GM18870 (cell line): ENCODE results near the gene PACSIN2.
"Not testable (repeated sequence)": the region's sequence is repeated elsewhere in the genome, so short reads cannot be mapped to it uniquely, and the experiment has no call there.

Experiments used
- ATAC-seq: cut with Tn5 transposase; IDR thresholded peaks from one replicate; pipeline ENCODE4 v1.9.1; 2021; ENCODE audit warnings: moderate library complexity; ENCODE audit not compliant: unreplicated experiment

PACSIN2 gene

DNA sequence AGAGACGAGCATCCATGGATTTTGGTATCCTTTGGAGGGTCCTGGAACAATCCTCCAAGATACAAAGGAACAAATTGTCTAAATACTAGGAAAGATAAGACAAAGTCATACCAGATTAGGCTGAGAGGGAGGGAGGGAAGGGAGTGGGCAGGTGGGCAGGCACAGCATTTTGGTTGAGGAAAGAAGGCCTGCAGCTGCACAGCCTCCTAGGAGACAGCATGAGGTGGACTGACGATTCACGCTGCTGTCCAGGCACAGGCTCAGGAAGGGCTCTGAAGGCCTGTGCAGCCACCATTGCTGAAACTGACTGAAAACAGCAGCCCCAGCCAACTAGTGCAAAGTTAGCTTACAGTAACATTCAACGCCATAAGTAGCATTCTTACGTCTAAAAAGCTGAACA is 64.7 kb downstream of the PACSIN2 start:
- ATAC-seq = no peak

DNA sequence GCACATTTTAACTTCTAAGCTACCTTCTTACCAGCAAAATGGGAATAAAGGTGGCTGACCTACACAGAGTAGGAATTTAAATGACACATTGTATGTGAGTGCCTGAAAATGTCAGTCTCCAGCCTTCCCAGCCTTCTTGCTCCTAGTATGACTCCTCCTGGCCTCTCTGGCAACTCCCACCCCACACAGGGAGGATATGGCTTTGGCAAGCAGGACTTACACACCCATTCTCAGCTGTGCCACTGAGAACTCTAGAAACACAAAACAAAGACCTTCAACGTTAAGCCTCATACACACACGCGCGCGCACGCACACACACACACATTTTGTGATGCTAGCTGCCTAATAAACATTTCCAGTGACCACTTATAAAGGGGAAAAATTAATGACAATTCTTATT is 65.8 kb downstream of the PACSIN2 start:
- ATAC-seq = no peak

DNA sequence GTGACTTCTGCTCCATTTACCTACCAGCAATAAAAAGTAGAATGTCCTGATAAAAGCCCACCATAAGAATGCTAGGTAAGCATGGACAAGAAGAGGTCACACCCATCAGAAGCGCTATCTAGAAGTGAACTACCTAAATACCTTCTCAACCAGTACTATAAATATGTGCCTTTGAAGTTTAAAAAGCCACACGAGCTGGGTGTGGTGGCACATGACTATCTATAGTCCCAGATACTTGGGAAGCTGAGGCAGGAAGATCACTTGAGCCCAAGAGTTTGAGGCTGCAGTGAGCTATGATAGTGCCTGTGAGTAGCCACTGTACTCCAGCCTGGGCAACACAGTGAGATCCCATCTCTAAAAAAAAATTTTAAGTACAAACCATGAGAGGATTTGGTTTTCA is 66.7 kb downstream of the PACSIN2 start:
- ATAC-seq = no peak

DNA sequence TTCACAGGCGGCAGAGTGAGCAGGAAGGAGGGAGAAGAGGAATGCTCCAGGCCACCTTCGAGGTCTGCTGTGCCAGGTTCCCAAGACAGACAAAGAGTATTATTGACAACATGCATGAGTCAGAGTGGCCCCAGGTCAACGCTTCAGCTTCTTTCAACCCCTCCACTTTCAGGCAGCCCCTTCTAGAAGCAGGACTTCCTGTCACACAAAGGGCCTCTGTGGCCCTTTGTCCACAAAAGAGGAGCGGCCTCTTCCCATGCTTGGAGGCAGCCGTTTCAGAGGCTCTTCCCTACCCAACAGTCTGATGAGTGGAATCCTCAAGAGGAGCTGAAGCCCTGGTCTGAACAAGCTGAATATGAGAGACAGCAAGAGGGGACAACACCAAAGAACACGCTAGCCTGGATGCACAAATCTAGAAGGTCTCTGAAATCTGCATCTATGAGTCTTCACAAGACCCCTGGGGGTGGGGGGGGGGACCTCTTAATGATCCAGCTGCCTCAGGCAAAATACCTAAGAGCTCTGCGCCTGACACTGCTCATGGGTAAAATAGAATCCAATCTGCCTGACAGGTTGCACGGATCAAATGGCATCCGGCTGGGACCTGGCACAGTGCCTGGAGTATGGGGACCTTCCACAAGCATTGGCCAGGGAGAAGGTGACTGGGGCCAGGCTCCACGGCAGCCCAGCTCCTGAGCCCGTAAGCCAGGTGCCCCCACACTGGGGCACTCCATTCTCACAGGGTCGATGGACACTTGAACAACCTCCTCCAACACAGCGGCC is 67.5 kb downstream of the PACSIN2 start:
- ATAC-seq = no peak

DNA sequence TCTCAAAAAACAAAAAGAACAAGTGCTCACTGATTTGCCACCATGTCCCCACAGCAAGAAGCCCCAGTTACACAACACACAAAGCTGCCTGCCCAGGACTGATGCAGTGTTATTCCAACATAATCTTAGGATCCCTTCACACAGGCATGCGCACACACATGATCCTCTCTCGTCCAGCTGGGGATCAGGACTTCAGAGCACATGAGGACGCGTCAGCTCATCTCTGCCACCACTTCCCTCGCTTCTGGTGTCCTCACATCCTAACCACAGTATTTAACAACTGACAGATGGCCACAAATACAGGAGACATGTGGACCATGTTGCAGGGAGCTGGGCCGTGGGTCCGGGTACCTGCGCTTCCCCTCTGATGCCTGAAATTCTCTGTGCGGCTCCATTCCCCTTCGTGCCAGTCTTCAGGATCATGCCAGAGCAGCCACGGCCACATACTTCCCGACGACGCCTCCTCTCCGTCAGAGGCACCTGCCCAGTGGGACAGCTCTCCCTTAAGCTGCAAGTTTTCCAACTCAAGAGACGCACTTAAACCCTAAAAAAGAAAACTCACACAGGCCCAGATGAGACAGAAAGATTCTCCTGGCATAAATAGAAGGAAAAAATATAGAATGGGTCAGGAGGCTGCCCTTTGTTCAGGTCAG is 68.3 kb downstream of the PACSIN2 start:
- no peak for ATAC-seq

DNA sequence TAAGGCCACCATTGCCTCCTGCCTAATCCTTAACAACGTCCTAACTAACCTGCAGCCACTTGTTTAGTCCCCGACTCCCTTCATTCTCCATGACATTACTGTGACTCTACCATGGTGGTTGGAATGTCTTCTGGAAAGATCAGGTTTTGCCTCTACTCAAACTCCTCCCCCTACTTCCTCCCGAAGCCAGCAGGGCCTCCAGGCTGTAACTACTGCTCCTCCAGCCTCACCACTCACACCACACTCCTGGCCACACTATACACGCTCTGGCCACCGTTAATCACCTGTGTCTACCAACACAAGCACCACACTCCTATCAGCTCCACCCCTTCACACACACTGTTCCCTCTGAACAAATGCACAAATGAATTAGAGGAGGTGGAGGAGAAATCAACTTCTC is 69.2 kb downstream of the PACSIN2 start:
- ATAC-seq = no peak

DNA sequence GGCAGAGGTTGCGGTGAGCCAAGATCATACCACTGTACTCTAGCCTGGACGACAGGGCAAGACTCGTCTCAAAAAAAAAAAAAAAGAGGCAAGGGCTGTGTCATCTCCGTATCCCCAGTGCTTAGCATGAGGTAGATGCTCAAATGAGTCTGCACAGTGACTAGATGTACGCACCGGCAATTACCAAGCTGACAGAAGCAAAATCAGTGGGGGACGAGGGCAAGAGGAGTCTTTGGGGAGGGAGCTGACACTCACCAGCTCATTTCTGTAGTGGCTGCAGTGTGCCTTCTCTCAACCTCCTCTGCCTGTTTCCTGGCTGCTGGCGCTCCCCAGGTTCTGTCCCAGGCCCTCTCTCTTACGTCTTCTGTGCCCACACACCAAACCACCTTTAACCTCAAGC is 69.9 kb downstream of the PACSIN2 start:
- no peak for ATAC-seq

DNA sequence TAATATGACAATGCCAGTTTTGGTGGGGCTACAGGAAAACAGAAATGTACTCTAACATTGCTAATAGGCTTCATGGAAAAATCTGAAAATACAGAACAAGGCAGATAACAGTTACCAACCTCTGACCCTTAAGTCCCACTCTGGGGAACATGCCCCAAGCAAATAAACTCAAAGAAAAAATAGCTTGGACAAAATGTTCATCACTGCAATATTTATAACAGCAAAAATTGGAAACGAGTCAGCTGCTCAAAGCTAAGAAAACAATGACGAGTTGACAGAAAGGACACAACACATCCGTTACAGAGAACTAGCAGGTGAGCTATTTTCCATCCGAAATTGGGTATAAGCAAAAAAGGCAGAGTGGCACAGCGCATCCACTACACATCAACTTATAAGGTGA is 70.5 kb downstream of the PACSIN2 start:
- ATAC-seq = no peak

DNA sequence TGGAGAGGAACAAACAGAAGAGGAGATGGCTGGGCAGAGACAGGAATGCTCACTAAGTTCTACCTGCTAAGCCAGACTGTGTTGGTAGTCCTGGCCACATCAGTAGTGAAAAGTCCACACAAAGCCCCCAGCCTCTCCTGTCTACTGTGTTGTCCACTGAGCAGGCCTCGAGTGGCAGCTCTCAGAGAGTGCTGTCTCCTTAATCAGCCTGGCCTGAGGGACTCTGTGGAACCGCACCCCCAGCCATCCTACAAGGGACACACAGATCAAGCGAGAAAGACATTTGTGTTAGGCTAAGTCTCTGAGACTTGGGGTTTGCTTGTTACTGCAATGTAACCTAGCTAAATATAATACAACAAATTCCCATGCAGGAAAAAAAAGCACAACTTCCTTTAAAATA is 71.0 kb downstream of the PACSIN2 start:
- no peak for ATAC-seq

DNA sequence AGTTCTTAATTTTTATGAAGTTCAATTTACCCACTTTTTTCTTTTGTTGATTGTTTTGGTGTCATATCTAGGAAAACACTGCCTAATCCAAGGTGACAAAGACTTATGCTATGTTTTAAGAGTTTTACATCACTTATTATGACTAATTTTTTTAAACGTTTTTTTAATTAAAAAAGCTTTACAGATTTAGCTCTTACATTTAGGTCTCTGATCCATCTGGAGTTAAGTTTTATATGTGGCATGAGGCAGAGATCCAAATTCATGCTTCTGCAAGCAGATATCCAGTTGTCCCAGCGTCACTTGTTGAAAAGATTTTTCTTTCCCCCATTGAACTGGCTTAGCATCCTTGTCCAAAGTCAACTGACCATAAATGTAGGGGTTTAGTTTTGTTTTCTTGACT is 72.6 kb downstream of the PACSIN2 start:
- ATAC-seq = no peak

DNA sequence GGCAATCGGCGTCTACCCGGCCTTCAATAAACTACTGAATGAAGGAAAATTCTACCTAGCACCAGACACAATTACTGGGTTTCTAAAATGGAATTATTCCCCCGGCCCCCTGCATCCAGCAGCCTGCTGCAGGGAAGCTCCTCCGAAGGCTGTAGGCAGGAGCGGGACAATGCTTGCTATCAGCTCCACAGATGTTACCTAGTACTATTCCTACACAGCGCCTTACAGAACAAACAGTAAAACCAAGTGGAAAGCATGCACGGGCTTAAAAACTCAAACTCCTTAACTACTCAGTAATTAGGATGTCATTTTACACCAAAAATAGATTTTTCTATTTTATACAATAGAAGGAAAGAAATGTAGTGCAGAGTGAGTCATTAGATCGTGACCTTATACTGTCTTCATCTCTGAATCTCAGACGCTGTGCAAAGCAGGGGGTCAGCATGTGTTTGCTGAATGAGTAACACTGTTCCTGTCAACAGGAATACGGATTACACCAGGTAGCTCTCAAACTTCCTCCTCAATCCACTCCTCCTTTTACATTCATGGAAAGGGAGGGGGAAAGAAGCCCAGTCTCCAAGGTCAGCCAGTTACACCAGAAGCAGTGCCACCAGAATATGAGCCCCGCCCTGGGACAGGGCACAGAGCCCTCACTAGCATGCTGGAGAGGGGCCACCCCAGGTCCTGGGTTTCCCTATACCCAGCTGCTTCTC is 74.9 kb downstream of the PACSIN2 start:
- ATAC-seq = no peak

DNA sequence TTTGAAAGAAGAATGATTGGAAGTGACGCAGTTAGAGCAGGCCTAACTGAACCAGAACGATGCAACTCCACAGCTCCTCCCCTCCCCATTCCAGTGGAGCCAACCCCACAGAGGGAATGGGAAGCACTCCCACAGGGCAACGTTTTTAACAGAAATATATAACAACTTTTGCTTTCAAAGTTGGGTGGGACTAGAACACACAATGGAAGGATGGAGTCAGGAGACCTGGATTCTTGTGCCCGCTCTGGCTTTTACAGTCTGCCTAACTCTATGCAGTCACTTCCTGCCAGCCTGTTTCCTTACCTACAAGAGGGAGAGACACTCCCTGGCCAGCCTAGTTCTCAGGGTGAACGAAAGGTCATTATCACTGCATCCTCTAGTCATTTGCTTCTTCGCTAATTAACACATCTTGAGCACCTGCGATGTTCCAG is 75.5 kb downstream of the PACSIN2 start:
- ATAC-seq = no peak

DNA sequence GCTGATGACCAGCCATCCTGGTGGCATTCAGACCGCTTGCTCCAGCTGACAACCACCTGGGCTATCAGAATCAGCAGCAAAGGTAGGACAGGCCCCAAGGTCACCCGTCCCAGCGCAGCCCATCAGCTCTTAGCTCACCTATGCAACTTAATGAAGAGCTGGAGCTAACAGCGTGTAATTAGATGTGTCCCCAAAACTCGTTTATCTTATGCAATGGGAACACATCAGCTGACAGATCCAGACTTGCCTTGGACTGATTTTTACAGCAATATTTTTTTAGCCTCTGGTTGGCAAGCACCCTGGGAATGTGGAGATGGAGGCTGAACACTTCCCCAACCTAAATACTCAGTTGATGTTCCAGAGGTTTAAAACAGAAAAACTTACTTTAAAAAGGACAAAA is 76.0 kb downstream of the PACSIN2 start:
- no peak for ATAC-seq

DNA sequence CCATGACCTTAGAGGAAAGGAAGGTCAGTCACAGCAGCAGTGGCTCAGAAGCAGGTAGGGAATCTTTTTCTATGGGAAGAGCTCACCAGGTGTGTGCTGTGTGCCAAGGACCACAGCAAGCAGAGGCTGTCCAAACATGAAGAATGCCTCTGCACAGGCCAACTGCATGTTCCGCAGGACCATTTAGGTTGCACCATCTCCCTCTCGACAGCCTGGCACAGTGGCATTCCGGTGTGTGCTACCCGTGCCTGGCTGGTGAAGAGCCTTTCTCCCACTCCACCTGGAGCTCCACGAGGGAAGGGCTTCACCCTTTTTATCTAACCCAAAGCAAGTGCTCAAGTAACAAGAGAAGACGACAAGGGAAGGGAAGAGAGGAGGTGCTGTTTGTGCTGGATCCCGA is 76.5 kb downstream of the PACSIN2 start:
- no peak for ATAC-seq

DNA sequence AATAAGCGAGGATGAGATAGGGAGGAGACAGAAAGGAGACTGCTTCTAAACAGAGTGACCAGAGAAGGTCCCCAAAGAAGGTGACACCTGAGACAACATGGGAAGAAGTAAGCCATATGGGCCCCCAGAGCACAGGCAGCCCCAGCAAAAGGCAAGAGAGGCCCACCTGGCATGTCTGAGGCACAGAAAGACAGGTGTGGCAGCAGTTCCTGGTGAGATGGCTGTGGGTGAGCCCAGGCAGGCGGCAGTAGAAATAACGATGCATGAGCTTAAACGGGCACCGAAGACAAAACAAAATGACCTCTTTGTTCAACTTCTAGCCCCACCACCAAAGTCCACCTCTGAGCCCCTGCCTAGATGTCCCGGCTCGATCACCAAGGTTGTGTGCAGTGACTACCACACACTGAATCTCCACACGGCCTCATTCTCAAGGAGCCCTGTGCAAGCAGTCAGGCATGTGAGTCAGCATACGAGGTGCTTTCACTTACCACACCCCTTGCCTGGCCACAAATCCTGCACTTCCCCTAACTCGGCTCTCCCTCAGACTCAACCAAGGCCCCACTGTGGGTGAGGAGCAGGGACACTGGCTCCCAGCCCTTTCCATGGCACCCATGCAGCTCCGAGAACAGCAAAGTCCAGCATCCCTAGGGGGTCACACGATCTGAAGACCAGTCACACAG is 77.6 kb downstream of the PACSIN2 start:
- ATAC-seq = no peak

DNA sequence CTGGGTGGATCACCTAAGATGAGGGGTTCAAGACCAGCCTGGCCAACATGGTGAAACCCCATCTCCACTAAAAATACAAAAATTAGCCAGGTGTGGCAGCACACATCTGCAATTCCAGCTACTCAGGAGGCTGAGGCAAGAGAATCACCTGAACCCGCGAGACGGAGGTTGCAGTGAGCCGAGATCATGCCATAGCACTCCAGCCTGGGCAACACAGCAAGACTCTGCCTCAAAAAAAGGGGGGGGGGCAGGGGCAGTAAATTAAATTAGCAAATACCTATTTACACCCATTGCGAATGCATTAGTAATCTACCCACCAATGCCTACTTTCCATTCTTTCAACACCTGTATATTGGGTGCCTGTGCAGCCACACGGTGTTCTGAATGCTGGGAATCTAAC is 78.3 kb downstream of the PACSIN2 start:
- not testable (repeated sequence) for ATAC-seq

DNA sequence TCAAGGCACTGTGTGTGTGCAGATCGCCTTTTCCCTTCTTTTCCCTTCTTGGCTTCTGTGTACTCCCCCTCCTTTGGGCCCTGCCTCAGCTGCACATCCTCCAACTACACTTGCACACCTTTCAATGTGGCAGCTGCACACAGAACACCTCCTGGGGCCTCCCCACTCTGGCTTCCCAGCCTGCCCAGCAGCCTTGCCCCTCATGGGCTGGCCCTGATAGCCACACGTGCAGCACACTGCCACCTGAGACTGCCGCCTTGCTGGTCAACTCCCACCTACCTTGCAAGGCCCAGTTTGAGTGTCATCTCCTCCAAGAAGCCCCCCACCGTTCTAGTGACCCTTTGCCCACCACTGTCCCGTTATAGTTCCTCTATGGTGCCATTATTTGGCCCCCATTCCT is 80.6 kb downstream of the PACSIN2 start:
- no peak for ATAC-seq

DNA sequence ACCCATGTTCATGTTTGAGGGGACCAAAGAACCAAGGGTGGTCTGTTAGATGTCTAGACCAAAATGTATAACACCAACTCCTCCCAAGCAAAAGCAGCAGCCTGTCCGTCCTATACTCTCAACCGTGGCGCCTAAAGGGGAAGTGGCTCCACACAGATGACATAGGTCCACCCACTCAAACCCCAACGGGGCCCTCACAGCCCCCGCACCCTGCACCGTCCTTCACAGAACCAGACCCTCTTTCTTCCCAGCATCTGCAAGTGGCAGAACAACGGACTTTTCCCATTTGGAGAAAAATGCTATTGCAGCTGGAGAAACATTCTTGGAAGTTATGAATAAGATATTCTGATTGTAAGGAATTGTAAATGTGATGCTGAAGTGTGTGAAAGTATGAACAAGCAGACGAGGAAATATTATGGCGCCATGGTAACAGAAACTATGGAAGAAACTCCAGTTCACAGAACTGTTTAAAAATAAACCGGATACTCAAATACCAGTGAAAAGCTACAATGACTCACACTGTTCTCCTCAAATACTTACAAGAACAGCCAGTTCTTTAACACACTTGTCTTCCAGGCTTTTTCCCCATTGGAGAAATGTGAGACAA is 81.4 kb downstream of the PACSIN2 start:
- no peak for ATAC-seq

DNA sequence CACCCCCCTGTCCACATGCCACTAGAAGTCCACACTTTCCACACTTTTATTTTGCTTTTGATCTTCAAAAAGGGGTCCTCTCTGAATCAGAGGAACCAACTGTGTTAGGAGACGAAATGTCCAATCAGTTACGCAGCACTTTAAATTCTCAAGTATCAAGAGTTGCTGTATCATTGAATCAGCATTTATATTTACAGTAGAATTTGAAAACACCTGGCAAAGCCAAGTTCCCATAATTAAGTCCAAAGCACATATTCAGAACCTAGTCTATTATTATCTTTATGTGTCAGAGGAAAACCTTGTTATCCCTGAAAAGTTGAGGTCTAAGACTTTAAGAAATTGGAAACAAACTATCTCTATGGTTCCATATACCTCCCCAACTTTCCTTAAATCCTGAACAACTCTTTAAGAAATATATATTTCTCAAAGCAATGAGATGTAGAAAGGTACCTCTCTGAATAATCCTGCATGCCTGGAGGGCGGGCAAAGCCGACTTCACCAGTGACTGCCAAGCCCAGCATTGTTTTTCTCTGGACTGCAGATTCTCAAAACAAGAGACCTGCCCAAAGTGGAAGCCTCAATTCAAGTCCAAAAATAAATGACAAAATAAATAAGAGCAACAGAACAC is 82.0 kb downstream of the PACSIN2 start:
- ATAC-seq = no peak

DNA sequence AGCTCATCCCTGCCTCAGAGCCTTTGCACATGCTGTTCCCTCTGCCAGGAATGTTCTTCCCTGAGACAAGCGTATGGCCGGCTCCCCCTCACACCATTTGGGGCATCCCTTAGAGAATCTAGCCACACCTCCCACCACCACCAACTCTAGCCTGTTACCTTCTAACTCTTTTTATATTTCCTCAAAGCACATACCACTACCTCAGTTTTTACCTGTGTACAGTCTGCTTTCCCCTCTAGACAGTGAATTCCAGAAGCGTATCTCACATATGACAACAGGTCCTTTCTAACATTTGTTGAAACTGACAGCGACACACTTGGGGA is 82.8 kb downstream of the PACSIN2 start:
- ATAC-seq = no peak
